Posterior vena cava (tissue), 2 donors: ENCODE measurements around the gene CCNE1. TPM values are rescaled to one million over a fixed set of nuclear protein-coding genes. Genes with fewer than 3 reads are reported as not detected.

Source experiments
- DNase-seq: peaks from one replicate; pipeline ENCODE4 v3.0.0-alpha.2; 2020; ENCODE audit warnings: low spot score
- intact Hi-C, 2 donors: fragments of 100-400 bp; cut with DNase I; formaldehyde crosslinking; loops; one replicate each; pipeline versions ENCODE4 v1.14.1 to v1.14.2; 2022 to 2023
- total RNA-seq, 2 donors: library from RNA; stranded (reverse); fragmentation: NEBNext Ultra II Directional; extraction: Animal tissue kit (Norgen Biotek cat#: 25700); gene quantifications; one replicate each; pipeline ENCODE4 v1.2.1, GENCODE V29; 2021
- donor health status: DM: yes; HTN: yes; CAD: no.
- donor health status: DM: yes; HTN: yes; CAD: no.

Gene CCNE1
- total RNA-seq, 2 donors from 2014 or later = 0.71 to 1.0 TPM

GRCh38 chr19:29837996-29838395 is 26.2 kb downstream of the CCNE1 start:
- intact Hi-C loops = loop anchor here in 1 of 2 donors (5.0 kb wide), 1 partner anchor 1441 kb away; no protein-coding TSS in a partner anchor
- peak; percentile 24 for DNase-seq

GRCh38 chr19:29840066-29840950 is 28.5 kb downstream of the CCNE1 start:
- intact Hi-C loops = no loop called here
- peak; percentile 52 for DNase-seq

GRCh38 chr19:29841209-29841558 is 29.4 kb downstream of the CCNE1 start:
- peak; percentile 38 for DNase-seq
- intact Hi-C loops = no loop called here

- intact Hi-C loops = no loop called here
- DNase-seq = peak; percentile 34
Observed at GRCh38 chr19:29841559-29842367, 30.0 kb downstream of the CCNE1 start.

GRCh38 chr19:29842471-29843179 is 30.8 kb downstream of the CCNE1 start:
- intact Hi-C loops = no loop called here
- peak; percentile 76 for DNase-seq

GRCh38 chr19:29843180-29844051 is 31.6 kb downstream of the CCNE1 start:
- DNase-seq = peak; percentile 81
- intact Hi-C loops = no loop called here

GRCh38 chr19:29844891-29845573 is 33.2 kb downstream of the CCNE1 start:
- intact Hi-C loops = loop anchor here in 1 of 2 donors (5.0 kb wide), 1 partner anchor 1248 kb away; no protein-coding TSS in a partner anchor
- peak; percentile 98 for DNase-seq

- peak; percentile 76 for DNase-seq
- intact Hi-C loops = loop anchor here in 1 of 2 donors (5.0 kb wide), 1 partner anchor 1248 kb away; no protein-coding TSS in a partner anchor
Observed at GRCh38 chr19:29845574-29846176, 33.9 kb downstream of the CCNE1 start.

- intact Hi-C loops = loop anchor here in 1 of 2 donors (5.0 kb wide), 1 partner anchor 1252 kb away; no protein-coding TSS in a partner anchor
- peak; percentile 1 for DNase-seq
Observed at GRCh38 chr19:29849208-29849607, 37.4 kb downstream of the CCNE1 start.

GRCh38 chr19:29850482-29850881 is 38.7 kb downstream of the CCNE1 start:
- peak; percentile 18 for DNase-seq
- intact Hi-C loops = no loop called here

GRCh38 chr19:29851769-29852521 is 40.2 kb downstream of the CCNE1 start:
- peak; percentile 6 for DNase-seq
- intact Hi-C loops = no loop called here

GRCh38 chr19:29854033-29854432 is 42.2 kb downstream of the CCNE1 start:
- intact Hi-C loops = no loop called here
- peak; percentile 5 for DNase-seq

GRCh38 chr19:29855087-29855486 is 43.3 kb downstream of the CCNE1 start:
- intact Hi-C loops = no loop called here
- DNase-seq = peak; percentile 40

- intact Hi-C loops = no loop called here
- DNase-seq = peak; percentile 41
Observed at GRCh38 chr19:29855741-29856500, 44.1 kb downstream of the CCNE1 start.

GRCh38 chr19:29858000-29858596 is 46.3 kb downstream of the CCNE1 start:
- DNase-seq = peak; percentile 30
- intact Hi-C loops = no loop called here

GRCh38 chr19:29858621-29859020 is 46.8 kb downstream of the CCNE1 start:
- DNase-seq = peak; percentile 64
- intact Hi-C loops = no loop called here
